Measurements from ENCODE around the gene CALCB. TPM values are rescaled to one million over a fixed set of nuclear protein-coding genes. Genes with fewer than 3 reads are reported as not detected.

Gene CALCB
- total and polyA plus RNA-seq, 2 of the 4 experiments (the other 2 are of a cell fraction) = not detected

- Histone ChIP-seq H3K14ac (replicated peaks; ENCODE audit: low read depth, low read length) (no peak overlapping the region), H4K91ac (ENCODE audit: insufficient read depth, low read depth, low read length) (no peak overlapping the region), H3K4me3 (ENCODE audit: insufficient read depth, low read depth, low read length) (no peak overlapping the region), H2AFZ (replicated peaks; ENCODE audit: low read length, poor library complexity) (no peak overlapping the region), H3K4me2 (ENCODE audit: low read depth, low read length) (no peak overlapping the region), H3K23ac (ENCODE audit: low read depth, low read length) (no peak overlapping the region), H3K4me1 (ENCODE audit: control insufficient read depth, insufficient read depth, low read length) (no peaks in the 10 kb centered on the region), H3K4ac (ENCODE audit: low read depth, low read length) (no peak overlapping the region), H2BK15ac (ENCODE audit: low read depth, low read length) (no peak overlapping the region), H3K9me1 (ENCODE audit: insufficient read depth, low read length) (no peaks in the 10 kb centered on the region), H3K27me3 (ENCODE audit: control insufficient read depth, insufficient read depth, low read length) (peaks cover 2% of the 10 kb centered on the region; the same call in 1 of the 2 replicates), H3K18ac (ENCODE audit: low read depth, low read length) (no peak overlapping the region), H2BK120ac (ENCODE audit: low read depth, low read length) (no peak overlapping the region), H4K5ac (ENCODE audit: low read depth, low read length) (no peak overlapping the region), H4K20me1 (ENCODE audit: insufficient read depth, low read length) (no peaks in the 10 kb centered on the region), H2BK20ac (ENCODE audit: low read depth, low read length) (no peak overlapping the region), H2AK5ac (ENCODE audit: low read depth, low read length) (no peak overlapping the region), H3K9ac (ENCODE audit: low read depth, low read length) (no peak overlapping the region), H3K79me1 (ENCODE audit: low read depth in 1 of 2, low read length in 2 of 2) (no peaks in the 10 kb centered on the region), H3K36me3 (ENCODE audit: control insufficient read depth, insufficient read depth, low read length) (no peaks in the 10 kb centered on the region), H3K9me3 (ENCODE audit: control insufficient read depth, insufficient read depth, low read length) (no peaks in the 10 kb centered on the region), H2BK5ac (ENCODE audit: low read depth, low read length, poor library complexity, severe bottlenecking) (no peak overlapping the region), H3K27ac (ENCODE audit: insufficient read depth, low read length) (no peak overlapping the region), H2AK9ac (replicated peaks; ENCODE audit: low read depth, low read length, poor library complexity) (no peak overlapping the region), H3K56ac (ENCODE audit: extremely low read depth, insufficient read depth, low read length) (no peak overlapping the region), H4K8ac (ENCODE audit: low read depth in 2 of 2, low read length in 2 of 2) (no peak overlapping the region)
- WGBS, 2 experiments (ENCODE audit: extremely low coverage in 2 of 2, insufficient read length in 1 of 2) = no CpG with 5 or more reads among the region's 9 CpGs
- intact Hi-C loops (cut with micrococcal nuclease) = no loop called here
- DNase-seq = no peak
- in situ Hi-C loops (cut with MboI; ENCODE audit: low sequenced_read_pairs) = no loop called here
- no peak for TF ChIP-seq FOS (IDR thresholded peaks at IDR 0.05; ENCODE audit: low read depth, low read length)
- TF ChIP-seq MXI1 (IDR thresholded peaks at IDR 0.05; ENCODE audit: borderline replicate concordance, low read depth, low read length) = no peak
- no peak for TF ChIP-seq CEBPB (IDR thresholded peaks at IDR 0.05; ENCODE audit: low read depth, low read length)
- no peak for TF ChIP-seq BHLHE40 (IDR thresholded peaks at IDR 0.05; ENCODE audit: low read depth, low read length)
- no peak for TF ChIP-seq NFE2L2 (IDR thresholded peaks at IDR 0.05; ENCODE audit: low read depth, low read length)
- no peak for TF ChIP-seq ELK1 (IDR thresholded peaks at IDR 0.05; ENCODE audit: borderline replicate concordance, low read depth, low read length)
- no peak for TF ChIP-seq RCOR1 (IDR thresholded peaks at IDR 0.05; ENCODE audit: insufficient replicate concordance, low read length)
- TF ChIP-seq POLR2A (IDR thresholded peaks at IDR 0.05; ENCODE audit: low read depth, low read length) = no peak
- TF ChIP-seq, protein P1, sequence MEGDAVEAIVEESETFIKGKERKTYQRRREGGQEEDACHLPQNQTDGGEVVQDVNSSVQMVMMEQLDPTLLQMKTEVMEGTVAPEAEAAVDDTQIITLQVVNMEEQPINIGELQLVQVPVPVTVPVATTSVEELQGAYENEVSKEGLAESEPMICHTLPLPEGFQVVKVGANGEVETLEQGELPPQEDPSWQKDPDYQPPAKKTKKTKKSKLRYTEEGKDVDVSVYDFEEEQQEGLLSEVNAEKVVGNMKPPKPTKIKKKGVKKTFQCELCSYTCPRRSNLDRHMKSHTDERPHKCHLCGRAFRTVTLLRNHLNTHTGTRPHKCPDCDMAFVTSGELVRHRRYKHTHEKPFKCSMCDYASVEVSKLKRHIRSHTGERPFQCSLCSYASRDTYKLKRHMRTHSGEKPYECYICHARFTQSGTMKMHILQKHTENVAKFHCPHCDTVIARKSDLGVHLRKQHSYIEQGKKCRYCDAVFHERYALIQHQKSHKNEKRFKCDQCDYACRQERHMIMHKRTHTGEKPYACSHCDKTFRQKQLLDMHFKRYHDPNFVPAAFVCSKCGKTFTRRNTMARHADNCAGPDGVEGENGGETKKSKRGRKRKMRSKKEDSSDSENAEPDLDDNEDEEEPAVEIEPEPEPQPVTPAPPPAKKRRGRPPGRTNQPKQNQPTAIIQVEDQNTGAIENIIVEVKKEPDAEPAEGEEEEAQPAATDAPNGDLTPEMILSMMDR (conservative IDR thresholded peaks at IDR 0.05; ENCODE audit: low read depth, low read length) = no peak
- no peak for TF ChIP-seq CHD1 (IDR thresholded peaks at IDR 0.05; ENCODE audit: low read depth, low read length)
- CTCF ChIA-PET = no interaction called here
- ATAC-seq (ENCODE audit: low read depth) = no peak
- no TSS peak for BruUV-seq (replicated peaks)
- POLR2A ChIA-PET (ENCODE audit: unreplicated experiment) = no interaction called here
- dilution Hi-C loops (cut with HindIII; ENCODE audit: low sequenced_read_pairs, unreplicated experiment) = no loop called here
Observed at GRCh38 chr11:15062599-15062998, 10.8 kb upstream of the CALCB start.
